DND-41 (cell line): Measurements from ENCODE around the gene HOXC6.

Source experiments
- ATAC-seq: fragments of 200-7000 bp; cut with Tn5 transposase; 3 replicates; pipeline ENCODE4 v1.9.1; 2021; ENCODE audit warnings: low read depth; ENCODE audit not compliant: insufficient read depth
- DNase-seq: peaks from one replicate; pipeline ENCODE4 v3.0.0-alpha.2; 2020
- H2AFZ ChIP-seq: 2 replicates; pipeline ENCODE4 v1.6.0; 2012; ENCODE audit warnings: low read depth, low read length
- H3K27ac ChIP-seq: 2 replicates; pipeline ENCODE4 v1.5.1; 2012; ENCODE audit warnings: low read length, inconsistent platforms
- H3K27me3 ChIP-seq: fragments of 200-600 bp; sonication (generic); 2 replicates; pipeline ENCODE4 v1.6.0; 2012; ENCODE audit warnings: low read length, mild to moderate bottlenecking, inconsistent platforms; ENCODE audit not compliant: insufficient read depth, poor library complexity
- H3K36me3 ChIP-seq: 2 replicates; pipeline ENCODE4 v1.5.1; 2012; ENCODE audit warnings: low read length, inconsistent platforms; ENCODE audit not compliant: insufficient read depth
- H3K4me1 ChIP-seq: 2 replicates; pipeline ENCODE4 v1.5.1; 2012; ENCODE audit warnings: mild to moderate bottlenecking, low read length; ENCODE audit not compliant: insufficient read depth
- H3K4me2 ChIP-seq: 2 replicates; pipeline ENCODE4 v1.6.0; 2012; ENCODE audit warnings: mild to moderate bottlenecking, moderate library complexity, low read length, inconsistent platforms; ENCODE audit not compliant: insufficient read depth
- H3K4me3 ChIP-seq, 2 experiments: fragments of 200-600 bp in 1 of 2; shearing (Covaris generic) in 1 of 2; 2 replicates each; pipeline ENCODE4 v1.5.1; 2012 to 2016; ENCODE audit warnings: inconsistent platforms in 2 of 2, low read length in 2 of 2, mild to moderate bottlenecking in 2 of 2, low read depth in 1 of 2, moderate library complexity in 1 of 2
- H3K79me2 ChIP-seq: 2 replicates; pipeline ENCODE4 v1.6.0; 2012; ENCODE audit warnings: low read length, inconsistent platforms; ENCODE audit not compliant: insufficient read depth
- H3K9ac ChIP-seq: 2 replicates; pipeline ENCODE4 v1.6.0; 2012; ENCODE audit warnings: low read depth, mild to moderate bottlenecking, inconsistent platforms, low read length, moderate library complexity
- H3K9me3 ChIP-seq: 2 replicates; pipeline ENCODE4 v1.5.1; 2012; ENCODE audit warnings: low read length, moderate library complexity, mild to moderate bottlenecking, inconsistent platforms; ENCODE audit not compliant: insufficient read depth, severe bottlenecking
- H4K20me1 ChIP-seq: 2 replicates; pipeline ENCODE4 v1.6.0; 2012; ENCODE audit warnings: low read length; ENCODE audit not compliant: insufficient read depth
- CTCF ChIP-seq: IDR thresholded peaks from 2 replicates; pipeline ENCODE4 v1.5.1; 2012; ENCODE audit warnings: borderline replicate concordance, low read length, moderate library complexity, mild to moderate bottlenecking; ENCODE audit not compliant: poor library complexity, severe bottlenecking; ENCODE audit errors: extremely low read depth
- EZH2 ChIP-seq: IDR thresholded peaks from 3 replicates; pipeline ENCODE4 v1.6.1; 2012; ENCODE audit warnings: borderline replicate concordance, low read depth, mild to moderate bottlenecking, moderate library complexity, low read length, inconsistent platforms; ENCODE audit not compliant: severe bottlenecking

Gene HOXC6

GRCh38 chr12:54047964-54048303 is 19.7 kb downstream of the HOXC6 start:
- no peaks in the 10 kb centered on the region for H3K36me3 ChIP-seq
- H3K9ac ChIP-seq: no peak overlapping the region
- peaks cover 48% of the 10 kb centered on the region for H3K27me3 ChIP-seq
- H3K4me3 ChIP-seq: no peak overlapping the region
- no peak overlapping the region for H3K4me2 ChIP-seq
- H3K79me2 ChIP-seq: no peaks in the 10 kb centered on the region
- no peak overlapping the region for H2AFZ ChIP-seq
- no peak for ATAC-seq
- H3K27ac ChIP-seq: no peak overlapping the region
- no peaks in the 10 kb centered on the region for H4K20me1 ChIP-seq
- no peak for TF ChIP-seq EZH2
- TF ChIP-seq CTCF: no peak
- peaks cover 13% of the 10 kb centered on the region for H3K4me1 ChIP-seq
- no peak for DNase-seq
- no peaks in the 10 kb centered on the region for H3K9me3 ChIP-seq

DNA sequence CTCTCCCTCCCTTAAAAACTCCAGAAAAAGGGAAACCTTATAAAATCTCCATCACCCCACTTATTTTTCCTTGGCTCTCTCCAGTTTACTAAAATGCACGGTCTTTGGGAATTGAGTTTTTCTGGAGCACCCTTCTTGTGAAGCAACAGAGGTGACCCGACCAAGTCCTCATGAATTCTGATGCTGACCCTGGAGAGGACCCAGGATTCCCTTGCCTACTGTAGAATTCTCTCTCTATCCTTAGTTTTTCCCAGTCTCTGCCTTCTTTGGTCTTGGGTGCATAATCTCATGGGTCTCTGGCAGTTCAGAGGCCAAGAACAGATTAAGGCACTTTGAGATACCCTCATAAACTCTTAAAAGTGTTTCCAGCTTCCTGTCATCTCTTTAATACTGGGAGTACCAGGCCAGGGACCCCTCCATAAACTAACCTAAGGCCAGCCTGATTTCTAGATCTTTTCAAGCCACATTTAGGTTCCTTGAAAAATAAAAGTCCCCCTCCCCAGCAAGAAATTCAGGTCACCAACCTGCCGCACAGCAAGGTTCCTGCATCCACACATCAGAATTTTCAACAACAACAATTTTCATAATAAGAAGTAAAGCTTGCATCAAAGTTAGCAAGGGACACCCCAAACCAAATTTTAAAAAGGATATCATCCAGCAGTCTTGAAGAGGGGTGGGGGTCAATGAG is 20.3 kb downstream of the HOXC6 start:
- TF ChIP-seq EZH2 (no peak), CTCF (no peak)
- Histone ChIP-seq H3K27me3 (peaks cover 48% of the 10 kb centered on the region), H3K4me3 (no peak overlapping the region)

DNA sequence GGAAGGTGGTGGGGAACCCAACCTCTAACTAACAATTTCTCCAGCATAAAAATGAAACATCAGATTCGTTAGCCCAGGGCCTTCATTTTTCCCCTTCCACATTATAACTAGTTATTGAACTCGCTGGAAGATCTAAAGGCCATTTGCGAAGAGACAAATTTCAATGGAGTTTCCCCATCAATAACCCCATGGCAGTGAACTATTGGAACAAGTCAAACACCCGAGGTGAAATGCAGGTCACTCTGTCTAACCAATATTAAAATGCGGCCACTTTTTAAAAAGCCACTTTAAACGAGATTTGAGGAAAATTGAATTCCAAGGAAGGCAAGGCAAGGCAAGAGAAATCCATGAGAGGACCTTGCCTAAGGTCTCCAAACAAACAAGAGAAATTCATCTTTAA is 20.9 kb downstream of the HOXC6 start:
- peaks cover 48% of the 10 kb centered on the region for H3K27me3 ChIP-seq
- no peaks in the 10 kb centered on the region for H3K9me3 ChIP-seq
- H3K4me3 ChIP-seq: no peak overlapping the region
- no peak overlapping the region for H3K27ac ChIP-seq
- H3K4me1 ChIP-seq: peaks cover 10% of the 10 kb centered on the region
- ATAC-seq: no peak
- H3K79me2 ChIP-seq: no peaks in the 10 kb centered on the region
- DNase-seq: no peak
- H3K36me3 ChIP-seq: no peaks in the 10 kb centered on the region
- TF ChIP-seq EZH2: no peak
- no peak for TF ChIP-seq CTCF
- no peaks in the 10 kb centered on the region for H4K20me1 ChIP-seq
- H2AFZ ChIP-seq: no peak overlapping the region
- H3K9ac ChIP-seq: no peak overlapping the region
- H3K4me2 ChIP-seq: no peak overlapping the region

More for the DNA sequence above, 20.3 kb downstream of the HOXC6 start:
- no peaks in the 10 kb centered on the region for H3K9me3 ChIP-seq
- no peaks in the 10 kb centered on the region for H4K20me1 ChIP-seq
- peaks cover 14% of the 10 kb centered on the region for H3K4me1 ChIP-seq
- no peaks in the 10 kb centered on the region for H3K36me3 ChIP-seq
- H2AFZ ChIP-seq: no peak overlapping the region
- no peaks in the 10 kb centered on the region for H3K79me2 ChIP-seq
- no peak overlapping the region for H3K27ac ChIP-seq
- DNase-seq (no peak), ATAC-seq (no peak)
- H3K9ac ChIP-seq: no peak overlapping the region
- H3K4me2 ChIP-seq: no peak overlapping the region

GRCh38 chr12:54050482-54050810 is 22.2 kb downstream of the HOXC6 start:
- Histone ChIP-seq H3K4me2 (no peak overlapping the region), H4K20me1 (no peaks in the 10 kb centered on the region), H3K9ac (no peak overlapping the region), H3K4me1 (0 out of 2 replicates have a peak, but pooled peaks cover 6% of the 10 kb centered on the region), H3K27me3 (peaks cover 45% of the 10 kb centered on the region), H3K9me3 (no peaks in the 10 kb centered on the region), H2AFZ (no peak overlapping the region), H3K27ac (no peak overlapping the region), H3K4me3 (no peak overlapping the region), H3K36me3 (no peaks in the 10 kb centered on the region), H3K79me2 (no peaks in the 10 kb centered on the region)
- TF ChIP-seq EZH2 (no peak), CTCF (no peak)
- DNase-seq (no peak), ATAC-seq (no peak)
